AG04449 (cell line): ENCODE data around the gene MAML1.

Experiments used
- CTCF ChIA-PET: fragments of 350-600 bp; formaldehyde crosslinking; extraction: SDS; loops from one replicate; lab custom pipeline; 2021; ENCODE audit warnings: antibody characterized with exemption; lab: Yijun Ruan, JAX
- POLR2A ChIA-PET: fragments of 400-600, 350-600 bp; formaldehyde crosslinking; extraction: SDS; loops from one replicate; lab custom pipeline; 2020; ENCODE audit warnings: antibody characterized with exemption, inconsistent platforms; lab: Yijun Ruan, JAX
- DNase-seq: peaks from one replicate; pipeline ENCODE4 v3.0.0-alpha.2; 2010; ENCODE audit warnings: low read depth, low spot score
- H3K4me3 ChIP-seq: 2 replicates; pipeline ENCODE4 v1.5.1; 2011; ENCODE audit warnings: low read depth, mild to moderate bottlenecking, control low read depth, low read length
- CTCF ChIP-seq: IDR thresholded peaks from one replicate; pipeline ENCODE4 v1.5.1; 2011; ENCODE audit warnings: mild to moderate bottlenecking, moderate library complexity, low read length, control low read depth, inconsistent platforms; ENCODE audit not compliant: insufficient read depth; ENCODE audit errors: missing control alignments

The MAML1 gene

DNA sequence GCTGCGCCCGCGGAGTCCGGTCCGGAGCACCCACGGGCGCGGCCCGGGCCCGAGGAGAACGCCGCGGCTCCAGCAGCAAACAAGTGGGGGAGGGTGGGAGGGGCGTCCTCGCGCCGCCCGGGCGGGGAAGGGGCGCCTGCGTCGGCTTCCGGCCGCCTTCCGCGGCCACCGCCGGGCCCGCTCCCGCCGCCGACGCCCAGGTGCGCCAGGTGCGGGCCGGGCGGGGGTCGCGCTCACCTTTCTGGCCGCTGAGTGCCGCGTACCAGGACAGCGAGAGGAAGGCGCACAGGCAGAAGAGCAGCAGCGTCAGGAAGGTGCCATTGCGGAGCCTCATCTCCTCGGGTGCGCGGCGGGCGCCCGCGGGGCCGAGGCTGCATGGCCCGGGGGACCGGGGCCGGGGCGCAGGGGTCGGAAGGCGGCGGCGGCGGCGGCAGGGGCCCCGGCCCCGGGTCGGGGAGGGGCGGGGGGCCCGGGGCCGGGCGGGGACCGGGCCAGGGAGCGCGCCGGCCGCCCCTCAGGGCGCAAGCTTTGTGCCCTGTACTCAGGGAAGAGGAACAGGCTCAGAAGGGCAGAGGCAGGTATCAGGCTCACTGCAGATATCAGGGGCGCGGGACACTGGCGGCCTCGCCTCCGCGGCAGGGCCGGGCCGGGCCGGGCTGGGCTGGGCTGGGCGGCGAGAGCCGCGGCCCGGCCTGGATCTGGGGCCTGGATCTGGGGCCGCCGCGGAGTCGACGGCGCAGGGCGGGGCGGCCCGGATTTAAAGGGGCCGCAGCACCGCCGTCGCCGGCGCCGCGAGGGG, 73.8 kb downstream of the MAML1 start, which contains the start of gene MGAT4B:
Gene MGAT4B (minus strand): TSS at position 617 of the 799 bp plus-strand sequence. CDS start 283 bp downstream, at position 334.
- CTCF ChIA-PET: interaction anchor here (0.8 to 3.5 kb wide), 3 partner anchors 11 to 105 kb away, joined by 3 to 29 read pairs (median 6); partner anchors contain the start of gene LTC4S

GRCh38 chr5:179812135-179812825, 79.7 kb downstream of the MAML1 start:
- no peak overlapping the region for H3K4me3 ChIP-seq
- TF ChIP-seq CTCF: no peak
- POLR2A ChIA-PET: interaction anchor here (1.2 kb wide), 1 partner anchor 7 kb away, joined by 3 read pairs; no protein-coding TSS in a partner anchor
- no peak for DNase-seq
- CTCF ChIA-PET: interaction anchor here (1.2 kb wide), 1 partner anchor 15 kb away, joined by 6 read pairs; no protein-coding TSS in a partner anchor

More for the DNA sequence above, 73.8 kb downstream of the MAML1 start, which contains the start of gene MGAT4B:
- peak within 1 kb of the TSS; percentile 72 for H3K4me3 ChIP-seq
- DNase-seq: no peak
- POLR2A ChIA-PET: interaction anchor here (0.7 to 2.1 kb wide), 5 partner anchors 14 to 183 kb away, joined by 3 to 15 read pairs (median 3); partner anchors contain the start of genes HNRNPH1, MAML1 and SQSTM1
- no peak for TF ChIP-seq CTCF

DNA sequence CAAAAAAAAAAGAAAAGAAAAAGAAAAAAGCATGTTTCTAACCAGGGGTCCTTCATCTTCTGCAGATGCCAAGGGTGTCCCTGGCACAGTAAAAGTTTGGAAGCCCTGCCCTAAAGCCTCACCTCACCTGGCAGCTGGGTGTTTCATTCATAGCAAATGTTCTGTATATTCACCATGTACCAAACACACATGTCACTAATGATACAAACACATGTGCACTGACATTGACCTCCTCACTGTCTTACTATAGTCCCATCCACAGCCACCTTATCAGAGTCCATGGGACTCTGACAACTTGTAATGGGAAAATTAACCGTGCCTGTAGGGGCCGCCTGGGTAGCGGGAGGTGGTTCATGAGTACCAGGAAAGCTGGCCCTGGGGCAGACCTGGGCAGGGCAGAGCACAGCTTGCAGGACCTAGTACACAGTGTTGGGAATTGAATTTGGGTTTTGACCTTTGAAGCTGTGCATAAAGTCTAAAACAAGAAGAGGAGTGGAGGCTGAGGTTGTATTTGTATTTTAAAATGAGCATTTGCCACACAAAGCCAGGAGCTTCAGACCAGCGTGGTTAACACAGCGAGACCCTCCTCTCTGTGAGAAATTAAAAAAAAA, 80.5 kb downstream of the MAML1 start:
- no peak for DNase-seq
- POLR2A ChIA-PET: no interaction called here
- H3K4me3 ChIP-seq: no peak overlapping the region
- TF ChIP-seq CTCF: no peak
- CTCF ChIA-PET: interaction anchor here (0.8 to 1.8 kb wide), 3 partner anchors 13 to 17 kb away, joined by 3 to 6 read pairs (median 4); no protein-coding TSS in a partner anchor

DNA sequence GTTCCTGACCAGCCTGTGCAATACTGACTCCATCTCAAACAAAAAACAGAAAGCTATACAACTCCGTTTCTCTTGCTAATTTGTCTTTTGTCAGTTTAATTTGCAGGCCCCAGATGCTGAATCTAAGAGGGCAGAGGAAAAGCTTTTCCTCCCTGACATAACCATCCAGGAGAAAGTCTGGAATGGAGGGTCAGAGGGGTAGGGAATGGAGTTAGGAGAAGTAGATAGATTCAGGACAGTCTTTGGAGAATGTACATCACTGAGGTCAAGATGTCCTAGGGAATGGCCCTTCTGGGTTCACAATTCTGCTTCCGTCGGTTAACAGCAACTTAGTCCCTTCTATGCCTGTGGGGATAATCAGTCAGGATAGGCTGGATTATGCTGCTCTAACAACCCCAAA, 81.5 kb downstream of the MAML1 start:
- ChIA-PET CTCF (interaction anchor here (1.8 kb wide), 1 partner anchor 12 kb away, joined by 4 read pairs; no protein-coding TSS in a partner anchor), POLR2A (no interaction called here)

DNA sequence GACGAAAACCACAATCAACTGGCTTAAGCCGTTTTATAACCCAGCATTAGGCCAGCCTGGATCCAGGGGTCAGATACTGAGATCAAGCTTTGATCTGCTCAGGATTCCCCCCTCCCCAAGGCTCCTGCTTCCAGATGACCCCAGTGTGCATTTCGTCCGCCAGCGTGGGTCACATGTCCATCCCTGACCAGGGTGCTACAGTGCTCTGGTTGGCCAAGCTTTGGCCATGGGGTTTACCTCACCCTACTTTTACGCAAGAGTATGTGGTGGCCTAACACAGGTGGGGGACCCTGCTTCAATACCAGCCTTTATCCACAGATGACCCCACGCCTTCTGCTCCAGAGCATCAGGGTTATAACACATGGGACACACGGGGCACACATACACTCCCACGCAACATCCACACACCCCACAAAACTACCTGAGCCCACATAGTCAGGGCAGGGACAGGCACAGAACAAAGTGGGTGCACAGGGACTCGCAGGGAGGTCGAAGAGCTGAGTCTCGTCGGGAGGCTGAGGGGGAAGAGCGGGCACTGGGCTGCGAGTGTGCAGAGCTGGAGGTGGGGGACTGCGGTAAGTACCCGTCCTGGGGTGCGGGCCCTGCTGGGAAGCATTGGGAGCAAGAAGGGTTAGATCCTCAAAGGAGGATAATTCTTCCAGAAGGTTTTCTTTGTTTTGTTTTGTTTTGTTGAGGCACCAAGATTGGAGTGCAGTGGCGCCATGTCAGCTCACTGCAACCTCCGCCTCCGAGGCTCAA, 83.0 kb downstream of the MAML1 start:
- TF ChIP-seq CTCF: no peak
- H3K4me3 ChIP-seq: no peak overlapping the region
- DNase-seq: no peak
- POLR2A ChIA-PET: no interaction called here
- CTCF ChIA-PET: interaction anchor here (1.6 to 2.5 kb wide), 2 partner anchors 19 to 53 kb away, joined by 5 to 8 read pairs; no protein-coding TSS in a partner anchor

More for the DNA sequence above, 81.5 kb downstream of the MAML1 start:
- no peak for DNase-seq
- no peak overlapping the region for H3K4me3 ChIP-seq
- TF ChIP-seq CTCF: no peak
